ENCODE measurements around the gene ZDHHC24.
"Not testable (repeated sequence)": the region's sequence is repeated elsewhere in the genome, so short reads cannot be mapped to it uniquely, and the experiment has no call there.

Gene ZDHHC24

DNA sequence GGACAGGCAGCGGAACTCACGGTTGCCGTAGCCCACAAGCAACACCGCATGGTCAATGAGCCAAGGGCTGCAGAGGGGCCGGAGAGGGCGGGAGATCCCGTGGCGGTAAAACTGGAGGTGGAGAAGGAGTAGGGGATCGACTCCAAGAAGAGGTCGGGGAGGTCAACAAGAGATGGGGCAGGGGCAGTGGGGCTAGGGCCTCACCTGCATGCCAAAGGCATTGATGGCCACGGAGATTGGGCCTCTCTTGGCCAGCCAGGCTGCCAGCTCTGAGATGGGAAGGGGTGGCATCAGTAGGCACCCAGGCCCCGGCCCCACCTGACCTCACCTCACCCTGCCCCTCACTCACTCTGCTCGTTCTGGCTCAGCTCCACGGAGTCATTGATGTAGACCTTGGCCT lies 18.7 kb upstream of the ZDHHC24 start:
- DNase-seq: no peak

- no peak for DNase-seq
Observed at GRCh38 chr11:66563832-66564231, 18.0 kb upstream of the ZDHHC24 start.

- no peak for DNase-seq
Observed at GRCh38 chr11:66562907-66563583, 17.2 kb upstream of the ZDHHC24 start.

- no peak for DNase-seq
Observed at GRCh38 chr11:66562275-66562674, 16.4 kb upstream of the ZDHHC24 start.

GRCh38 chr11:66561975-66562248 lies 16.1 kb upstream of the ZDHHC24 start:
- no peak for DNase-seq

DNA sequence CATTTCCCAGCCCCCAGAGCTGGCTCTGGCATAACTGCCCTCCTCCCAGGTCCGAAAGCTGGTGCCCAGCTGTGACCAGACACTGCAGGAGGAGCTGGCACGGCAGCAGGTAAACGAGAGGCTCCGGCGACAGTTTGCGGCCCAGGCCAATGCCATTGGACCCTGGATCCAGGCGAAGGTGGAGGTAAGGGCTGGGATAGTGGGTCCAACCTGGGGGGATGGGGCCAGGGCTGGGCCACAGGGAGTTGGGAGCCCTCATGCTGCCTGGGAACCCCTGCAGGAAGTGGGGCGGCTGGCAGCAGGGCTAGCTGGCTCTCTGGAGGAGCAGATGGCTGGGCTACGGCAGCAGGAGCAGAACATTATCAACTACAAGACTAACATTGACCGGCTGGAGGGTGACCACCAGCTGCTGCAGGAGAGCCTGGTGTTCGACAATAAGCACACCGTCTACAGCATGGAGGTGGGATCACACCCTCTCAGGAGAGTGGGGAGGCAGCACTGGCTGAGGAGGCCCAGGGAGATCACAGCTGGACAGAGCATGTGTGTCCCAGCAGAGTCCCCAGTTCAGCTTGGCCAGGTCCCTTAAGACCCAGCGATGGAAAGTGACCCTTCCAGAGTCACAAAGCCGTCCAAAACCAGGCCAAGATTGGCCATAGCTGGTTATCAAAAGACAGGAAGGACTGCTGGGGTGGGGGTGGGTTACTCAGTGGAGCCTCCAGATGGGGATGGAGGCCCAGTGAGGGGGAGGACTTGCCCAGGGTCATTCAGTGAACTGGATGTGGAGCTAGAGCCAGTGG lies 15.5 kb upstream of the ZDHHC24 start:
- no peak for DNase-seq

GRCh38 chr11:66559866-66560676 lies 14.2 kb upstream of the ZDHHC24 start:
- DNase-seq: no peak

GRCh38 chr11:66559142-66559865 lies 13.5 kb upstream of the ZDHHC24 start:
- no peak for DNase-seq

GRCh38 chr11:66557733-66558326 lies 12.0 kb upstream of the ZDHHC24 start:
- no peak for DNase-seq

DNA sequence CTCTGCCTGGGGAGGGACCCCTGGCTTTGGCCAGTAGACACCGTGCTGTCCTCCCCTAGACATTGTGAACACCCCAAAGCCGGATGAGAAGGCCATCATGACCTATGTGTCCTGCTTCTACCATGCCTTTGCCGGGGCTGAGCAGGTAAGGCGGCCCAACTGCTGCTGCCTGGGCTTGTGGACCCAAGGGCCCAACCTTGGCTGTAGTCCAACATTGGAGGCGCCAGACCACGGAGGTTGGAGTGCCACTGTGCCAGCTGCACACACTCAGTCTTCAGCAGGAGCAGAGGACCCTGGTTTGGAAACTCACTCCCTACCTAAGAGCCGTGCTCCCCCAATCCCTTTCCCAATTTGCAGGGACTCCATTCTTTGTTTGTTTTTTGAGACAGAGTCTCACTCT lies 10.2 kb upstream of the ZDHHC24 start:
- DNase-seq: no peak

DNA sequence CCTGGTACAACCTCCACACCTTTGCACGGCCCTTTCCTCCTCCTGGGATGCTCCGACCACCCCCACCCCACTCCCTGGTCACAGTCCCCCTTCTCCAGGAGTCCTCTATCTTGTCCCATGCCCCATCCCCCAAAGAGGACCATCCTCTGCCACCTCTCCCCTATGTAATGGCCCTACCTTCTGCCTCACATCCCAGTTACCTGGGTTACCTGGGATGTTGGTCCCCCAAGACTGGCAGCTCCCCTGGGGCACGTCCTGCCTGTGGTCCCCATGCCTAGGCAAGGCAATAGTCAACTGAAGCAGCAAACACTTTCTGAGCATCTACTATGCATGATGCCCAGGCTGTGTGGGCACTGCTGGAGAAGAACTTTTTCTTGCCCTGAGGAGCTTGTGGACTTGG lies 9.6 kb upstream of the ZDHHC24 start:
- no peak for DNase-seq

- no peak for DNase-seq
Observed at GRCh38 chr11:66554602-66555001, 8.8 kb upstream of the ZDHHC24 start.

- DNase-seq: no peak
Observed at GRCh38 chr11:66550887-66551286, 5.0 kb upstream of the ZDHHC24 start.

DNA sequence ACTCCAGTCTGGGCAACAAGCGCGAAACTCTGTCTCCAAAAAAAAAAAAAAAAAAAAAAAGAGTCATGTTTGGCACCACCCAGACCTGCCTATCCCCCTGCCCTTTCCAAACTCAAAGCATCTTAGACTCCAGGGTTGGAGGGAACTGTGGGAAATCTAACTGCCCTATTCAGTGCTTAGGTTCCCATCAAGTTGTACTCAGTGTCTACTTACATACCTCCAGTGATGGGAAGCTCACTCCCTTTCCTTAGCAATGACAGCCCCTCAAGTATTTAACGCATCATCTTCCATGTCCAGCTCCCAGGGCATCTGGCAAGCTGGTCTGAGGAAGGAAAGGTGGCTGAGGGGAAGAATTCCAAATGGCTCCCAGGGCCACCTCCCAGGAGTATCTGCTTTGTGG lies 3.8 kb upstream of the ZDHHC24 start:
- no peak for DNase-seq

DNA sequence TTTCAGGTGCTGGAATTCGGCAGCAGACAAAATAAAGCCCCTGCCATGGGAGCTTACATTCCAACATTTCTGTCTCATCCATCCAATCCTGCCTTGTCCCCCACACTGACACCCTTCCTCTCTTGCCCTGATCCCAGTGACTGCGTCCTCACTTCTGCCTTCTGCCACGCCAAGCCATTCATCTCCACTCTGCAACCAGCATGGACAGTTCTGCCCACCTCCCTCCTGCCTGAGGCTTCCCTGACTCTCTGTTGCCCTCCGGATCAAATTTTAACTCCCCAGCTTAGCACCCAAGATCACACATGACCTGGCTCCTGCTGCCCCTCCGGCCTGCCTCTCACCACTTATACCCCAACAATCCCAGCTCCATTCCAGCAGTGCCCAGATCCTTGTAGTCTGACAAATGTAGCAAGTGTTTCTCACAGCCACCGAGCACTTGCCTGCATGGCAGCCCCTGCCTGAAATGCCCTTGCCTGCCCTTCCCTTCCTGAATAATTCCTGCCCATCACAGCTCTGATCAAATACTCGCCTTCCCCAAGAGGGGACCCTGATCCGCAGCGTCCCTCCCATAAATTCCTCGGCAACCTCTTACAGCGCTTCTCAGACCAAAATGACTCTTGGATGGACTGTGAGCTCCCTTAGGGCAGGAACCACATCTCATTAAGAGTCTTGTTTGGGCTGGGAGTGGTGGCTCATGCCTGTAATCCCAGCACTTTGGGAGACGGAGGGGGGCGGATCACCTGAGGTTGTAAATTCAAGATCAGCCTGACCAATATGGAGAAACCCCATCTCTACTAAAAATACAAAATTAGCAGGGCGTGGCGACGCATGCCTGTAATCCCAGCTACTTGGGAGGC lies 3.2 kb upstream of the ZDHHC24 start:
- no peak for DNase-seq

- DNase-seq: no peak
Observed at GRCh38 chr11:66548041-66548440, 2.2 kb upstream of the ZDHHC24 start.

GRCh38 chr11:66547662-66548009 lies 1.8 kb upstream of the ZDHHC24 start:
- no peak for DNase-seq

DNA sequence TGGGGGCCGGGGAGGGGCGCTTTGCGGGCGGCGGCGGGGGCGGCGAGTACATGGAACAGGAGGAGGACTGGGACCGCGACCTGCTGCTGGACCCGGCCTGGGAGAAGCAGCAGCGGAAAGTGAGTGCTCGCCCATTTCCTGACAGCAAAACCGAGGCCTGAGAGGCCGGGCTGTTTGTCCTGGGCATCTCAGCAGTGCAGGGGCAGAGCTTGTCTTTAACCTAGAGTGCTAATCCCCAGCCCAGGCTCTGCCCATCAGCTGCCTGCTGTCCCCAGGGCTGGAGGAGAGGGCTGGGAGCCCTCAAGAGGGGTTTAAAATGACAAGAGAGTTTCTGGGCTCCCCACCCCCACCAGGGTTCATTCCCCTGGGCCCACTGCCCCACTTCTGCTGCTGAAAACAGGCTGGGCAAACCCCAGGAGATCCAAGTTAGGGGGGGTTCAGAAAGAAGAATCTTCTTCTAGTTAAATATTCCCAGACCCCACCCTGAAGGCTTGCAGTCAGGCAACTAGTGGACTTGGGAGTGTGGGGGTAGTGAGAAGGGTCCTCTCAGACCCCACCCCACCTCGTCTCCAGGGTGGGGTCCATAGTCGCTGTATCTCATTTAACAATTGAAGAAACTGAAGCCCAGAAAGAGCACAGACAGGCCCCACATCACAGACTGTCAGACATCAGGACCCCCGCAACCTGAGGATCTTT lies 1.3 kb upstream of the ZDHHC24 start:
- DNase-seq: no peak

- no peak for DNase-seq
Observed at GRCh38 chr11:66546368-66546965, 619 bp upstream of the ZDHHC24 start, which contains the start of gene ACTN3. Gene ACTN3 (plus strand): TSS chr11:66546903. CDS start chr11:66546938, 35 bp downstream.

DNA sequence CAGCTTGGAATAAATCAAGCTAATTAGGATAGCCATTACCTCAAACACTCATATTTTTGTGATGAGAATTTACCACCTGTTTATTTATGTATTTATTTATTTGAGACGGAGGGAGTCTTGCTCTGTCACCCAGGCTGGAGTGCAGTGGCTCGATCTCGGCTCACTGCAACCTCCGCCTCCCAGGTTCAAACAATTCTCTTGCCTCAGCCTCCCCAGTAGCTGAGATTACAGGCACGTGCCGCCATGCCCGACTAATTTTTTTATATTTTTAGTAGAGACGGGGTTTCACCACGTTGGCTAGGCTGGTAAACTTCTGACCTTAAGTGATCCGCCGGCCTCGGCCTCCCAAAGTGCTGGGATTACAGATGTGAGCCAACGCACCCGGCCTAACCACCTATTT lies 896 bp downstream of the ZDHHC24 start:
- not testable (repeated sequence) for DNase-seq

All from NCI-H1048 (cell line).